SK-N-SH (cell line): ENCODE data around the gene STK32A. TPM values are rescaled to one million over a fixed set of nuclear protein-coding genes. Genes with fewer than 3 reads are reported as not detected.

Experiments
- CTCF ChIA-PET: fragments of 300-600, 350-600 bp; formaldehyde crosslinking; extraction: SDS; loops from one replicate; lab custom pipeline; 2021; lab: Yijun Ruan, JAX
- POLR2A ChIA-PET: fragments of 350-600 bp; sonication (Branson Sonifier 250); formaldehyde crosslinking; extraction: SDS; loops from one replicate; lab custom pipeline; 2020; ENCODE audit warnings: antibody characterized with exemption, inconsistent platforms; lab: Yijun Ruan, JAX
- DNase-seq: peaks from one replicate; pipeline ENCODE4 v3.0.0; 2012
- H2AFZ ChIP-seq: fragments of 200-600 bp; sonication (generic); 2 replicates; pipeline ENCODE4 v1.8.1; 2016; ENCODE audit warnings: antibody characterized with exemption, mild to moderate bottlenecking, low read depth
- H3F3A ChIP-seq: fragments of 200-600 bp; sonication (generic); replicated peaks from 2 replicates; pipeline ENCODE3; 2016; ENCODE audit warnings: antibody characterized with exemption, mild to moderate bottlenecking; ENCODE audit not compliant: insufficient read depth
- H3K27ac ChIP-seq, 2 experiments: fragments of 200-500 bp in 1 of 2; fragments of 200-600 bp in 1 of 2; sonication (Bioruptor generic) in 1 of 2; sonication (generic), shearing (Covaris generic) in 1 of 2; 2 replicates each; pipeline versions ENCODE4 v1.5.1 to v1.6.1; 2014 to 2016; ENCODE audit warnings: low read depth in 2 of 2, inconsistent platforms in 1 of 2, low read length in 1 of 2, mild to moderate bottlenecking in 1 of 2, mixed read lengths in 1 of 2
- H3K27me3 ChIP-seq: fragments of 200-600 bp; sonication (generic), shearing (Covaris generic); 2 replicates; pipeline ENCODE4 v1.6.1; 2016; ENCODE audit warnings: mixed run types; ENCODE audit not compliant: insufficient read depth
- H3K36me3 ChIP-seq, 2 experiments: fragments of 200-500 bp in 1 of 2; fragments of 200-600 bp in 1 of 2; sonication (Bioruptor generic) in 1 of 2; sonication (generic) in 1 of 2; replicated peaks in 1 of 2; 2 replicates each; pipeline versions ENCODE3 to v1.5.1; 2014 to 2016; ENCODE audit warnings: low read length in 1 of 2, mild to moderate bottlenecking in 1 of 2; ENCODE audit not compliant: insufficient read depth in 2 of 2, control insufficient read depth in 1 of 2
- H3K4me1 ChIP-seq, 2 experiments: fragments of 200-500 bp in 1 of 2; fragments of 200-600 bp in 1 of 2; sonication (Bioruptor generic) in 1 of 2; sonication (generic), shearing (Covaris generic) in 1 of 2; 2 replicates each; pipeline versions ENCODE4 v1.5.1 to v1.6.1; 2014 to 2016; ENCODE audit warnings: low read depth in 1 of 2, low read length in 1 of 2, mixed run types in 1 of 2; ENCODE audit not compliant: insufficient read depth in 2 of 2, control insufficient read depth in 1 of 2
- H3K4me2 ChIP-seq: fragments of 200-600 bp; sonication (generic), shearing (Covaris generic); 2 replicates; pipeline ENCODE4 v1.6.1; 2017; ENCODE audit warnings: mixed run types
- H3K4me3 ChIP-seq, 2 experiments: fragments of 200-500 bp in 1 of 2; fragments of 200-600 bp in 1 of 2; sonication (Bioruptor generic) in 1 of 2; sonication (generic), shearing (Covaris generic) in 1 of 2; 2 replicates each; pipeline versions ENCODE4 v1.5.1 to v1.8.1; 2014 to 2016; ENCODE audit warnings: low read depth in 2 of 2, inconsistent platforms in 1 of 2, low read length in 1 of 2, mild to moderate bottlenecking in 1 of 2, mixed read lengths in 1 of 2, moderate library complexity in 1 of 2
- H3K79me2 ChIP-seq: fragments of 200-600 bp; sonication (generic); 2 replicates; pipeline ENCODE4 v1.8.1; 2017; ENCODE audit warnings: mild to moderate bottlenecking; ENCODE audit not compliant: insufficient read depth
- H3K9ac ChIP-seq: fragments of 200-600 bp; sonication (generic); 2 replicates; pipeline ENCODE4 v1.6.1; 2017; ENCODE audit warnings: mixed run types
- H3K9me2 ChIP-seq: fragments of 200-600 bp; sonication (generic); 2 replicates; pipeline ENCODE4 v1.6.1; 2017; ENCODE audit warnings: mixed run types
- H3K9me3 ChIP-seq: fragments of 200-600 bp; sonication (generic); 2 replicates; pipeline ENCODE4 v1.6.1; 2017; ENCODE audit warnings: mixed run types, mild to moderate bottlenecking, moderate library complexity
- H4K20me1 ChIP-seq: fragments of 200-600 bp; sonication (generic); 2 replicates; pipeline ENCODE4 v1.6.1; 2017; ENCODE audit warnings: mild to moderate bottlenecking, mixed run types; ENCODE audit not compliant: insufficient read depth
- CTCF ChIP-seq: fragments of 200-600 bp; sonication (generic); IDR thresholded peaks from 2 replicates; pipeline ENCODE4 v1.6.1; 2017; ENCODE audit warnings: antibody characterized with exemption, mild to moderate bottlenecking, moderate library complexity
- ELF1 ChIP-seq: IDR thresholded peaks from 2 replicates; pipeline ENCODE4 v1.4.0; 2012
- EZH2phosphoT487 ChIP-seq: fragments of 200-600 bp; sonication (generic); IDR thresholded peaks from 2 replicates; pipeline ENCODE4 v1.6.1; 2017; ENCODE audit warnings: low read depth, mixed run types, mild to moderate bottlenecking, antibody characterized with exemption, moderate library complexity, borderline replicate concordance
- FOXJ3 ChIP-seq: sonication (generic); formaldehyde crosslinking; IDR thresholded peaks from 2 replicates; pipeline ENCODE4 v1.5.1; 2020; ENCODE audit warnings: mild to moderate bottlenecking, missing genetic modification reagents
- FOXM1 ChIP-seq: IDR thresholded peaks from 2 replicates; pipeline ENCODE4 v1.4.0; 2012; ENCODE audit warnings: low read depth, mild to moderate bottlenecking
- IRF3 ChIP-seq: fragments of 150-350 bp; IDR thresholded peaks from 2 replicates; pipeline ENCODE4 v1.6.1; 2016; ENCODE audit warnings: mild to moderate bottlenecking, low read depth, low read length
- MEF2A ChIP-seq: IDR thresholded peaks from 2 replicates; pipeline ENCODE4 v1.4.0; 2012; ENCODE audit warnings: low read depth, borderline replicate concordance
- MXI1 ChIP-seq: IDR thresholded peaks from 2 replicates; pipeline ENCODE4 v1.6.1; 2012; ENCODE audit warnings: mild to moderate bottlenecking, low read depth, low read length, improper control_type of control experiment
- NFIC ChIP-seq: IDR thresholded peaks from 2 replicates; pipeline ENCODE4 v1.4.0; 2012; ENCODE audit warnings: borderline replicate concordance
- PBX3 ChIP-seq: IDR thresholded peaks from 2 replicates; pipeline ENCODE4; 2012
- POLR2AphosphoS5 ChIP-seq: IDR thresholded peaks from 2 replicates; pipeline ENCODE4 v1.6.1; 2012; ENCODE audit warnings: low read depth, low read length
- RAD21 ChIP-seq: IDR thresholded peaks from 2 replicates; pipeline ENCODE4 v1.6.1; 2012; ENCODE audit warnings: mild to moderate bottlenecking, low read length
- SIN3A ChIP-seq: IDR thresholded peaks from 2 replicates; pipeline ENCODE4 v1.6.1; 2012; ENCODE audit warnings: low read depth, mild to moderate bottlenecking, low read length, moderate library complexity, borderline replicate concordance
- TAF1 ChIP-seq: IDR thresholded peaks from 2 replicates; pipeline ENCODE4 v1.6.1; 2012; ENCODE audit warnings: low read depth, mild to moderate bottlenecking, low read length, moderate library complexity, borderline replicate concordance
- TCF12 ChIP-seq: IDR thresholded peaks from 2 replicates; pipeline ENCODE4 v1.4.0; 2012
- USF1 ChIP-seq: IDR thresholded peaks from 2 replicates; pipeline ENCODE4 v1.4.0; 2012; ENCODE audit warnings: low read depth, borderline replicate concordance
- YY1 ChIP-seq: IDR thresholded peaks from 2 replicates; pipeline ENCODE4 v1.4.0; 2012; ENCODE audit warnings: low read depth, mild to moderate bottlenecking
- ZBTB33 ChIP-seq: IDR thresholded peaks from 2 replicates; pipeline ENCODE4 v1.4.0; 2012; ENCODE audit warnings: low read depth, borderline replicate concordance
- WGBS: methylation state at CpG from one replicate; pipeline ENCODE4 v1.1.6; 2017; ENCODE audit warnings: low lambda C conversion rate; 5-methylcytosine and 5-hydroxymethylcytosine counted together
- polyA plus RNA-seq, 3 experiments: library from polyadenylated mRNA; depleted of rRNA; stranded (reverse); fragments of >200 nt; gene quantifications; 2 replicates each; pipeline ENCODE4 v1.2.3, GENCODE V29; 2012

The STK32A gene
- polyA plus RNA-seq, 1 of the 3 experiments (the other 2 are of a cell fraction), result 0.20 TPM

- Histone ChIP-seq H3K36me3 (no peaks in the 10 kb centered on the region), H3K9me3 (no peaks in the 10 kb centered on the region), H2AFZ (no peak overlapping the region), H3K9ac (no peak overlapping the region), H3K9me2 (no peaks in the 10 kb centered on the region), H3K4me1 (peaks cover 0 to 2% of the 10 kb centered on the region in 2 experiments; a peak in 1 of 4 replicates), H3F3A (no peaks in the 10 kb centered on the region), H4K20me1 (no peaks in the 10 kb centered on the region), H3K27ac (no peak overlapping the region), H3K4me3 (no peak overlapping the region), H3K79me2 (no peaks in the 10 kb centered on the region), H3K27me3 (no peaks in the 10 kb centered on the region), H3K4me2 (no peak overlapping the region)
- TF ChIP-seq FOXM1 (no peak), RAD21 (no peak), CTCF (no peak), ELF1 (no peak), YY1 (no peak), SIN3A (no peak), ZBTB33 (no peak), IRF3 (no peak), EZH2phosphoT487 (no peak), POLR2AphosphoS5 (no peak), FOXJ3 (CRISPR knock-in tag) (no peak), MEF2A (no peak), NFIC (no peak), PBX3 (no peak), USF1 (no peak), TAF1 (no peak), MXI1 (no peak), TCF12 (no peak)
- POLR2A ChIA-PET, result no interaction called here
- 90% methylated on average over 1 of the region's 1 CpG for WGBS
- DNase-seq, result no peak
- CTCF ChIA-PET, result interaction anchor here (0.9 to 2.0 kb wide), 2 partner anchors 8 to 181 kb away, joined by 3 to 7 read pairs; no protein-coding TSS in a partner anchor
These were observed 142.9 kb downstream of the STK32A start for GRCh38 chr5:147377682-147378081.
